ENCODE results near the gene GABBR2. TPM values are rescaled to one million over a fixed set of nuclear protein-coding genes. Genes with fewer than 3 reads are reported as not detected.

GABBR2 gene
- total and polyA plus RNA-seq, 12 donors = 0.17 to 9.0 (median 3.7) TPM

GRCh38 chr9:98491828-98492227 is 216.9 kb downstream of the GABBR2 start:
- WGBS, 4 donors = 57 to 79% (median 60%) methylated on average over 3 of the region's 3 CpGs
- Histone ChIP-seq H3K27ac (no peak overlapping the region), H3K27me3 (peaks cover 4% of the 10 kb centered on the region), H3K4me1 (replicated peaks in 1 of 2) (no peaks in the 10 kb centered on the region), H3K36me3 (replicated peaks in 1 of 2) (no peaks in the 10 kb centered on the region), H3K4me3 (no peak overlapping the region), H3K9me3 (replicated peaks in 1 of 3) (no peaks in the 10 kb centered on the region)
- DNase-seq = peak in 1 of 7 donors; percentile 18
- intact Hi-C loops (cut with DNase I) = no loop called here
- TF ChIP-seq POLR2A (IDR thresholded peaks at IDR 0.05) (no peak), CTCF (IDR thresholded peaks at IDR 0.05) (no peak)

- Histone ChIP-seq H3K27ac (no peak overlapping the region), H3K4me1 (replicated peaks in 1 of 2) (no peaks in the 10 kb centered on the region), H3K27me3 (no peaks in the 10 kb centered on the region), H3K9me3 (replicated peaks in 1 of 3) (no peaks in the 10 kb centered on the region), H3K4me3 (no peak overlapping the region), H3K36me3 (replicated peaks in 1 of 2) (no peaks in the 10 kb centered on the region)
- no peak for DNase-seq
- 64 to 79% (median 70%) methylated on average over 3 of the region's 3 CpGs for WGBS, 4 donors
- TF ChIP-seq CTCF (IDR thresholded peaks at IDR 0.05) (no peak), POLR2A (IDR thresholded peaks at IDR 0.05) (no peak)
- intact Hi-C loops (cut with DNase I) = no loop called here
Measured at GRCh38 chr9:98491231-98491651, 217.5 kb downstream of the GABBR2 start.

GRCh38 chr9:98488571-98489312 is 220.0 kb downstream of the GABBR2 start:
- Histone ChIP-seq H3K27ac (no peak overlapping the region), H3K36me3 (replicated peaks in 1 of 2) (no peaks in the 10 kb centered on the region), H3K4me3 (no peak overlapping the region), H3K9me3 (replicated peaks in 1 of 3) (no peaks in the 10 kb centered on the region), H3K4me1 (replicated peaks in 1 of 2) (no peaks in the 10 kb centered on the region), H3K27me3 (no peaks in the 10 kb centered on the region)
- 83 to 93% (median 86%) methylated on average over 8 of the region's 8 CpGs for WGBS, 4 donors
- DNase-seq = no peak
- TF ChIP-seq POLR2A (IDR thresholded peaks at IDR 0.05) (no peak), CTCF (IDR thresholded peaks at IDR 0.05) (no peak)
- intact Hi-C loops (cut with DNase I) = no loop called here

- no peak overlapping the region for H3K27ac ChIP-seq
- intact Hi-C loops (cut with DNase I) = no loop called here
- TF ChIP-seq CTCF (IDR thresholded peaks at IDR 0.05) = no peak
- no peak for TF ChIP-seq POLR2A (IDR thresholded peaks at IDR 0.05)
- no peaks in the 10 kb centered on the region for H3K27me3 ChIP-seq
- no peaks in the 10 kb centered on the region for H3K36me3 ChIP-seq (replicated peaks in 1 of 2)
- no peak for DNase-seq
- WGBS, 4 donors = 70 to 82% (median 74%) methylated on average over 3 to 4 of the region's 4 CpGs
- H3K4me3 ChIP-seq = no peak overlapping the region
- H3K9me3 ChIP-seq (replicated peaks in 1 of 3) = no peaks in the 10 kb centered on the region
- no peaks in the 10 kb centered on the region for H3K4me1 ChIP-seq (replicated peaks in 1 of 2)
Measured at GRCh38 chr9:98485706-98486105, 223.0 kb downstream of the GABBR2 start.

Measured in adrenal gland (tissue), 12 donors.